ENCODE measurements around the gene ACTR5.

Gene ACTR5

DNA sequence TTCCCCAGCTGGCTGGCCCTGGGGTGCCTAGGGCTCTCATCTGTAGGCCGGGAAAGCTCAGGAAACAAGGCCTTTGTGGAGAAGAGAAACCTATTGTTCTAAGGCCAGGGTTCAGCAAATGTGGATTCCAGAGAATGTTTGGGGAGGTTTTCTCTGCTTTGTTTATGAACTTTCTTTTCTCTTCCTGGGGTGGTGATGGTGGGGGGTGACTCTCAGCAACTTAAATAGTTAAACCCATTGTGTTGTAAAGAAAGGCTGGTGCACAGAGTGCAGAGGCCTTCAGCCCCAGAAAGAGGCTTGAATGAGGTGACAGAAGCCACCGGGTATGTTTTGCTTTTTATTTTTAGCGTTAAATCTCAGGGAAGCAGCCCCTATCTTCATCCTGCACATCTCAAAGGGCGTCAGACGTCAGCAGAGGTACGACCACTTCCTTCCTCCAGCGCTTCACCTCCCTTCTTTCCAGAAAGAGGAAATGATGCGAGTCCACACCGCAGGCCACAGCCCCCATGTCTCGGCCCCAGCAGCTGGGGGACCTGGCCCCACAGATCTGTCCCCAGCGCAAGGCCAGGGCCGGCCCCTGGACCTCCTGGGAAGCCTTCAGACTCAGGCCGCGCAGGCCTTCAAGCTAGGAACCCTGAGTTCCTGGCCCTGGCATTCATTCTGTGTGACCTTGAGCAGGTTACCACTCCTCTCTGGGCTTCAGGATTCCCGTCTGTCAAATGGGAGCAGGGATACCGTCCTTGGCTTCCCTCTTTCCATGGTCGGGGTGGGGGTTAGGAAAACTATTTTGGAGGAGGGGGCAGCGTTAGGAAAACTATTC lies 56.6 kb downstream of the ACTR5 start:
- DNase-seq (ENCODE audit: low read depth, low spot score): peak; percentile 67
- H3K27ac ChIP-seq (ENCODE audit: low read length): no peak overlapping the region

GRCh38 chr20:38805502-38805957 lies 57.3 kb downstream of the ACTR5 start, which contains the start of gene PPP1R16B:
Gene PPP1R16B (plus strand): TSS chr20:38805697. CDS start chr20:38835926, 30,229 bp downstream.
- H3K36me3 ChIP-seq (ENCODE audit: control insufficient read depth, insufficient read depth, low read length): no peaks in the 10 kb centered on the region
- peak within 1 kb of the TSS; percentile 76 for H3K4me3 ChIP-seq (ENCODE audit: low read length)
- DNase-seq (ENCODE audit: low read depth, low spot score): no peak
- no peak within 1 kb of the TSS for H3K27ac ChIP-seq (ENCODE audit: low read length)
- WGBS (ENCODE audit: insufficient coverage, insufficient read length): no CpG with 5 or more reads among the region's 40 CpGs
- no peaks in the 10 kb centered on the region for H3K9me3 ChIP-seq (ENCODE audit: control insufficient read depth, insufficient read depth, low read length)
- no peaks in the 10 kb centered on the region for H3K27me3 ChIP-seq (ENCODE audit: control insufficient read depth, insufficient read depth, low read length)
- peaks cover 1% of the 10 kb centered on the region; the same call in 1 of the 2 replicates for H3K4me1 ChIP-seq (ENCODE audit: control insufficient read depth, insufficient read depth, low read length)

More for the DNA sequence above, 56.6 kb downstream of the ACTR5 start:
- H3K4me3 ChIP-seq (ENCODE audit: low read length): peak overlapping the region; percentile 76; the same call in 1 of the 2 replicates
- H3K36me3 ChIP-seq (ENCODE audit: control insufficient read depth, insufficient read depth, low read length): no peaks in the 10 kb centered on the region
- no peaks in the 10 kb centered on the region for H3K27me3 ChIP-seq (ENCODE audit: control insufficient read depth, insufficient read depth, low read length)
- peaks cover 1% of the 10 kb centered on the region; the same call in 1 of the 2 replicates for H3K4me1 ChIP-seq (ENCODE audit: control insufficient read depth, insufficient read depth, low read length)
- no CpG with 5 or more reads among the region's 18 CpGs for WGBS (ENCODE audit: insufficient coverage, insufficient read length)
- no peaks in the 10 kb centered on the region for H3K9me3 ChIP-seq (ENCODE audit: control insufficient read depth, insufficient read depth, low read length)

DNA sequence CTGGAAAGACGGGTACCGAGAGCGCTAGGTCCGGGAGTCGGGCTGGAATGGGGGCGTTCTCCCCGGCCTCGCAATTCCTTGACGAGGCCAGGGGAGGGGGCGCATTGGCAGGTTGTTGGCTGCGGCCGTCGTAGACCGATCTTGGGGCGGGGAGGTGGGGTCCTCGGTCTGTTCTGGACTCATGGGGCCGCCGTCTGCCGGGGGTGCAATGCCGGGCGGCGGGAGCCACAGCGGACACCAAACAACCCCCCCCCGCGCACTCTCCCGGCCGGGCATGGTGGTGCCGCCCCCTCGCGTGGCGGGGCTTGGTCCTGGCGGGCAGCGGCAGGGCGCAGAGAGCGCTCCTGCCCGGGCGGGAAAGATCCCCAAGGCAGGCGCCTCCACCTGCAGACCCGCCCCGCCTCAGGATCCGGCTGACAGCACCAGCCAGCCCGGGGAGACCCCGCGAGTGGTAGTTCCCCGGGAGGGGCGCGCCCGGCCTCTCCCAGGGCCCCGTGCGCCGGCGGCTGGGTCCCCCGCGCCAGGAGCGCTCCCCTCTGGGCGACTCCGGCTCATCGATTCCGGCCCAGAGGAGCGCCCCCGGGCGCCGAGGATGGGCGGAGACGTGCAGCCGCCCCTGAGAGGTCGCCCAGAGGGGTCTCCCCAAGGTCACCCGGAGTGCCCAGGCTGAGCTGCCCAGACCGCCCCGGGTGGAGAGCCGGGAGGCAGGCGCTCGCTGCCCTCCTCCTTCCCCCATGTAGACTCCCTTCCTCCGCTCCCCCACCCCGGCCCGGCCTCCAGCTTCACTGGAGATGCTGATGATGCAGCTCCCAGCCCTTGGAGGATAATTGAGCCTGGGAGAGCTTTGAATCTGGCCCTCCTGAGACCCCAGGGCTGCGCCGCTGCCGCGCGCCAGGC lies 57.9 kb downstream of the ACTR5 start:
- Histone ChIP-seq H3K4me3 (ENCODE audit: low read length) (peak overlapping the region; percentile 76), H3K27ac (ENCODE audit: low read length) (no peak overlapping the region), H3K36me3 (ENCODE audit: control insufficient read depth, insufficient read depth, low read length) (no peaks in the 10 kb centered on the region), H3K4me1 (ENCODE audit: control insufficient read depth, insufficient read depth, low read length) (peaks cover 1% of the 10 kb centered on the region; the same call in 1 of the 2 replicates), H3K27me3 (ENCODE audit: control insufficient read depth, insufficient read depth, low read length) (no peaks in the 10 kb centered on the region), H3K9me3 (ENCODE audit: control insufficient read depth, insufficient read depth, low read length) (no peaks in the 10 kb centered on the region)
- no peak for DNase-seq (ENCODE audit: low read depth, low spot score)
- no CpG with 5 or more reads among the region's 81 CpGs for WGBS (ENCODE audit: insufficient coverage, insufficient read length)

GRCh38 chr20:38806855-38807655 lies 58.8 kb downstream of the ACTR5 start:
- Histone ChIP-seq H3K9me3 (ENCODE audit: control insufficient read depth, insufficient read depth, low read length) (no peaks in the 10 kb centered on the region), H3K4me3 (ENCODE audit: low read length) (peak overlapping the region; percentile 76; the same call in 1 of the 2 replicates), H3K4me1 (ENCODE audit: control insufficient read depth, insufficient read depth, low read length) (peaks cover 1% of the 10 kb centered on the region; the same call in 1 of the 2 replicates), H3K36me3 (ENCODE audit: control insufficient read depth, insufficient read depth, low read length) (no peaks in the 10 kb centered on the region), H3K27me3 (ENCODE audit: control insufficient read depth, insufficient read depth, low read length) (no peaks in the 10 kb centered on the region), H3K27ac (ENCODE audit: low read length) (no peak overlapping the region)
- no peak for DNase-seq (ENCODE audit: low read depth, low spot score)
- WGBS (ENCODE audit: insufficient coverage, insufficient read length): no CpG with 5 or more reads among the region's 32 CpGs

- H3K36me3 ChIP-seq (ENCODE audit: control insufficient read depth, insufficient read depth, low read length): no peaks in the 10 kb centered on the region
- no CpG with 5 or more reads among the region's 6 CpGs for WGBS (ENCODE audit: insufficient coverage, insufficient read length)
- DNase-seq (ENCODE audit: low read depth, low spot score): no peak
- no peak overlapping the region for H3K27ac ChIP-seq (ENCODE audit: low read length)
- H3K9me3 ChIP-seq (ENCODE audit: control insufficient read depth, insufficient read depth, low read length): no peaks in the 10 kb centered on the region
- no peaks in the 10 kb centered on the region for H3K27me3 ChIP-seq (ENCODE audit: control insufficient read depth, insufficient read depth, low read length)
- H3K4me3 ChIP-seq (ENCODE audit: low read length): no peak overlapping the region
- no peaks in the 10 kb centered on the region for H3K4me1 ChIP-seq (ENCODE audit: control insufficient read depth, insufficient read depth, low read length)
These were observed 61.7 kb downstream of the ACTR5 start for GRCh38 chr20:38809942-38810341.

- no peak overlapping the region for H3K4me3 ChIP-seq (ENCODE audit: low read length)
- H3K4me1 ChIP-seq (ENCODE audit: control insufficient read depth, insufficient read depth, low read length): no peaks in the 10 kb centered on the region
- no CpG with 5 or more reads among the region's 4 CpGs for WGBS (ENCODE audit: insufficient coverage, insufficient read length)
- no peak for DNase-seq (ENCODE audit: low read depth, low spot score)
- no peaks in the 10 kb centered on the region for H3K36me3 ChIP-seq (ENCODE audit: control insufficient read depth, insufficient read depth, low read length)
- H3K9me3 ChIP-seq (ENCODE audit: control insufficient read depth, insufficient read depth, low read length): no peaks in the 10 kb centered on the region
- H3K27ac ChIP-seq (ENCODE audit: low read length): no peak overlapping the region
- H3K27me3 ChIP-seq (ENCODE audit: control insufficient read depth, insufficient read depth, low read length): no peaks in the 10 kb centered on the region
These were observed 62.8 kb downstream of the ACTR5 start for GRCh38 chr20:38810926-38811630.

GRCh38 chr20:38811769-38812168 lies 63.5 kb downstream of the ACTR5 start:
- Histone ChIP-seq H3K4me3 (ENCODE audit: low read length) (no peak overlapping the region), H3K36me3 (ENCODE audit: control insufficient read depth, insufficient read depth, low read length) (no peaks in the 10 kb centered on the region), H3K27ac (ENCODE audit: low read length) (no peak overlapping the region), H3K4me1 (ENCODE audit: control insufficient read depth, insufficient read depth, low read length) (no peaks in the 10 kb centered on the region), H3K27me3 (ENCODE audit: control insufficient read depth, insufficient read depth, low read length) (no peaks in the 10 kb centered on the region), H3K9me3 (ENCODE audit: control insufficient read depth, insufficient read depth, low read length) (no peaks in the 10 kb centered on the region)
- no CpG with 5 or more reads among the region's 4 CpGs for WGBS (ENCODE audit: insufficient coverage, insufficient read length)
- DNase-seq (ENCODE audit: low read depth, low spot score): no peak

DNA sequence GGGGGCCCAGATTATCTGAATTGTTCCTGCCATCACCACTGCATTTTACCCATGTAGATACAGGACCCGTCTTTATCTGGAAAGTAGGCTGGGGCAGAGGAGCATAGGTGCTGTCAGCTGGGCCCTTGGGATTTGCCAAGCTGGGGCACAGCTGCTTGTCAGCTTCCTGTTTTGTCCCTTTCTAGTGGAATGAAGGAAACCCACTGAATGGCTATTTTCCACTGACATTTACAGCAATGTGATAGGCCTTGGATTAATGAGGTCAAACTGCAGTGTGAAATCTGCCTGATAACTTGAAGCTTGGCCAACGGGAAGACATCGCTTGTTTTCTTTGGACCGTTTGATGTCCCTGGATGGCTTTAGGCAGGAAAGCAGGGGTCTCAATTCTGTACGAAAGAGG lies 63.9 kb downstream of the ACTR5 start:
- H3K4me3 ChIP-seq (ENCODE audit: low read length): no peak overlapping the region
- WGBS (ENCODE audit: insufficient coverage, insufficient read length): no CpG with 5 or more reads among the region's 5 CpGs
- no peak overlapping the region for H3K27ac ChIP-seq (ENCODE audit: low read length)
- H3K4me1 ChIP-seq (ENCODE audit: control insufficient read depth, insufficient read depth, low read length): no peaks in the 10 kb centered on the region
- H3K27me3 ChIP-seq (ENCODE audit: control insufficient read depth, insufficient read depth, low read length): no peaks in the 10 kb centered on the region
- no peak for DNase-seq (ENCODE audit: low read depth, low spot score)
- no peaks in the 10 kb centered on the region for H3K36me3 ChIP-seq (ENCODE audit: control insufficient read depth, insufficient read depth, low read length)
- no peaks in the 10 kb centered on the region for H3K9me3 ChIP-seq (ENCODE audit: control insufficient read depth, insufficient read depth, low read length)

- Histone ChIP-seq H3K36me3 (ENCODE audit: control insufficient read depth, insufficient read depth, low read length) (no peaks in the 10 kb centered on the region), H3K27ac (ENCODE audit: low read length) (no peak overlapping the region), H3K4me1 (ENCODE audit: control insufficient read depth, insufficient read depth, low read length) (no peaks in the 10 kb centered on the region), H3K4me3 (ENCODE audit: low read length) (no peak overlapping the region), H3K9me3 (ENCODE audit: control insufficient read depth, insufficient read depth, low read length) (no peaks in the 10 kb centered on the region), H3K27me3 (ENCODE audit: control insufficient read depth, insufficient read depth, low read length) (no peaks in the 10 kb centered on the region)
- no CpG with 5 or more reads among the region's 4 CpGs for WGBS (ENCODE audit: insufficient coverage, insufficient read length)
- DNase-seq (ENCODE audit: low read depth, low spot score): no peak
These were observed 64.7 kb downstream of the ACTR5 start for GRCh38 chr20:38812709-38813573.
